Measurements from ENCODE around the gene TNRC18.

- TF ChIP-seq CTCF (IDR thresholded peaks at IDR 0.05) (no peak), POLR2A (IDR thresholded peaks at IDR 0.05) (no peak), EP300 (IDR thresholded peaks at IDR 0.05) (no peak)
These were observed 15.6 kb upstream of the TNRC18 start for GRCh38 chr7:5439209-5439571.
